Right ventricle myocardium superior (tissue), 1 donor: ENCODE data around the gene ORMDL2. TPM values are rescaled to one million over a fixed set of nuclear protein-coding genes. Genes with fewer than 3 reads are reported as not detected.
"Not testable (repeated sequence)": the region's sequence is repeated elsewhere in the genome, so short reads cannot be mapped to it uniquely, and the experiment has no call there.

Experiments
- ATAC-seq: fragments of 200-7000 bp; cut with Tn5 transposase; one replicate; pipeline ENCODE4 v1.9.1; 2020; ENCODE audit warnings: mild to moderate bottlenecking; ENCODE audit not compliant: poor library complexity
- DNase-seq: peaks from one replicate; pipeline ENCODE4 v3.0.0-alpha.2; 2020
- intact Hi-C: fragments of 100-400 bp; cut with DNase I; formaldehyde crosslinking; loops from one replicate; pipeline ENCODE4 v1.11.2; 2022
- total RNA-seq: library from RNA; stranded (reverse); fragmentation: NEBNext Ultra II Directional; extraction: Animal tissue kit (Norgen Biotek cat#: 25700); gene quantifications from one replicate; pipeline ENCODE4 v1.2.1, GENCODE V29; 2021
- donor health status: DM: no; HTN: yes; CAD: no; lungs with severe emphysema.

Gene ORMDL2
- total RNA-seq, 1 donor from 2014 or later = 11.6 TPM

- ATAC-seq (no peak), DNase-seq (peak; percentile 54)
- intact Hi-C loops = no loop called here
Observed at GRCh38 chr12:55845785-55846496, 28.1 kb downstream of the ORMDL2 start.

- intact Hi-C loops = no loop called here
- DNase-seq = no peak
- peak; percentile 8 for ATAC-seq
Observed at GRCh38 chr12:55847033-55847432, 29.2 kb downstream of the ORMDL2 start.

- intact Hi-C loops = no loop called here
- ATAC-seq (peak; percentile 93), DNase-seq (peak; percentile 91)
Observed at GRCh38 chr12:55847603-55848291, 29.9 kb downstream of the ORMDL2 start.

GRCh38 chr12:55849616-55850343 is 31.9 kb downstream of the ORMDL2 start:
- DNase-seq = no peak
- no peak for ATAC-seq
- intact Hi-C loops = loop anchor here (10.0 kb wide), 1 partner anchor 55 kb away; no protein-coding TSS in a partner anchor

- DNase-seq = no peak
- intact Hi-C loops = loop anchor here (10.0 kb wide), 1 partner anchor 54 kb away; no protein-coding TSS in a partner anchor
- ATAC-seq = no peak
Observed at GRCh38 chr12:55850401-55850800, 32.6 kb downstream of the ORMDL2 start.

- intact Hi-C loops = loop anchor here (10.0 kb wide), 1 partner anchor 54 kb away; no protein-coding TSS in a partner anchor
- ATAC-seq (no peak), DNase-seq (no peak)
Observed at GRCh38 chr12:55850893-55851292, 33.1 kb downstream of the ORMDL2 start.

- DNase-seq (no peak), ATAC-seq (no peak)
- intact Hi-C loops = loop anchor here (10.0 kb wide), 1 partner anchor 52 kb away; no protein-coding TSS in a partner anchor
Observed at GRCh38 chr12:55852740-55853139, 34.9 kb downstream of the ORMDL2 start.

- DNase-seq = no peak
- intact Hi-C loops = no loop called here
Observed at GRCh38 chr12:55861396-55861795, 43.6 kb downstream of the ORMDL2 start.

GRCh38 chr12:55861871-55862270 is 44.0 kb downstream of the ORMDL2 start:
- ATAC-seq (no peak), DNase-seq (no peak)
- intact Hi-C loops = no loop called here

More at GRCh38 chr12:55861396-55861795, 43.6 kb downstream of the ORMDL2 start:
- no peak for ATAC-seq

- no peak for DNase-seq
- intact Hi-C loops = no loop called here
- no peak for ATAC-seq
Observed at GRCh38 chr12:55862286-55862685, 44.4 kb downstream of the ORMDL2 start.

GRCh38 chr12:55862931-55863330 is 45.1 kb downstream of the ORMDL2 start:
- intact Hi-C loops, ATAC-seq, DNase-seq: not testable (repeated sequence)

GRCh38 chr12:55865327-55865726 is 47.5 kb downstream of the ORMDL2 start:
- intact Hi-C loops = no loop called here

GRCh38 chr12:55866454-55867004 is 48.7 kb downstream of the ORMDL2 start:
- ATAC-seq, DNase-seq, intact Hi-C loops: not testable (repeated sequence)

More at GRCh38 chr12:55865327-55865726, 47.5 kb downstream of the ORMDL2 start:
- ATAC-seq = no peak
- no peak for DNase-seq

Other genes starting within 250 kb of the ORMDL2 start
- gene OR2AP1, start 245.6 kb upstream of the ORMDL2 start, total RNA-seq = not detected
- gene OR10P1, start 181.1 kb upstream of the ORMDL2 start, total RNA-seq = not detected
- 437 TPM for gene ITGA7, start 110.1 kb upstream of the ORMDL2 start, total RNA-seq
- 119 TPM for gene BLOC1S1, start 102.0 kb upstream of the ORMDL2 start, total RNA-seq
- 10.1 TPM for gene RDH5, start 97.6 kb upstream of the ORMDL2 start, total RNA-seq
- 723 TPM for gene CD63, start 89.0 kb upstream of the ORMDL2 start, total RNA-seq
- 6.0 TPM for gene GDF11, start 74.9 kb upstream of the ORMDL2 start, total RNA-seq
- gene SARNP, start 317 bp upstream of the ORMDL2 start, total RNA-seq = 48.0 TPM
- 17.2 TPM for gene DNAJC14, start 11.5 kb downstream of the ORMDL2 start, total RNA-seq
- 3.4 TPM for gene MMP19, start 24.9 kb downstream of the ORMDL2 start, total RNA-seq
- 14.3 TPM for gene PYM1, start 109.9 kb downstream of the ORMDL2 start, total RNA-seq
- gene DGKA, start 113.1 kb downstream of the ORMDL2 start, total RNA-seq = 9.5 TPM
- 0.83 TPM for gene PMEL, start 148.0 kb downstream of the ORMDL2 start, total RNA-seq
- 7.9 TPM for gene CDK2, start 148.8 kb downstream of the ORMDL2 start, total RNA-seq
- gene RAB5B, start 156.0 kb downstream of the ORMDL2 start, total RNA-seq = 111 TPM
- gene SUOX, start 179.2 kb downstream of the ORMDL2 start, total RNA-seq = 29.7 TPM
- 7.0 TPM for gene IKZF4, start 203.0 kb downstream of the ORMDL2 start, total RNA-seq
- 34.6 TPM for gene RPS26, start 223.9 kb downstream of the ORMDL2 start, total RNA-seq